Measurements from ENCODE around the gene SHISA2.
"Not testable (repeated sequence)": the region's sequence is repeated elsewhere in the genome, so short reads cannot be mapped to it uniquely, and the experiment has no call there.

The SHISA2 gene

DNA sequence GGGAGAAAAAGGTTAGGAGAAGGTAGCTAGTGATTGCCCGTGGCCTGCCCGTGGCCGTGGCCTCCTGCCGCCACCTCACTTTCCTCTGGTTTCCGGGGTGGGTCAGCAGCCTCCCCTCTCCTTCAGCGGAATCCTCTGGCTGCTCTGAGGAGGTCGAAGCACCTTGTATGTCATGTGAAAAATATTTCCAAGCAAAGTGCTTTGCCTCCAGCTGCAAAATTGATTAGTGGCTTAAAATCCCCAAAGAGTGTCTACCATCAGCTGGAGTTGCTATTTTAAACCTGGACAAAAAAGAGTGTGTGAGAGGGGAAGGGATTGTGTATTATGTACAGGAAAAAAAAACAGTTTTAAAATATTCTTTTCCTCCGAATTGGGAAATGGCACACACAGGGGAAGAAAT, 17.8 kb upstream of the SHISA2 start:
- H4K91ac ChIP-seq (ENCODE audit: low read depth, low read length); H3K4me1 ChIP-seq (ENCODE audit: control insufficient read depth in 1 of 2, insufficient read depth in 2 of 2, low read length in 2 of 2); H3K27me3 ChIP-seq (ENCODE audit: insufficient read depth, low read length); H2BK120ac ChIP-seq (ENCODE audit: insufficient read depth, low read length, poor library complexity); H3K36me3 ChIP-seq (ENCODE audit: control insufficient read depth in 1 of 2, insufficient read depth in 2 of 2, low read length in 2 of 2); H3K23ac ChIP-seq (ENCODE audit: low read length); H3K4ac ChIP-seq (ENCODE audit: low read depth, low read length); H2BK5ac ChIP-seq (ENCODE audit: low read depth, low read length, poor library complexity); H3K79me2 ChIP-seq (ENCODE audit: control insufficient read depth, insufficient read depth, low read length, poor library complexity); H4K12ac ChIP-seq (ENCODE audit: low read depth, low read length); H3K14ac ChIP-seq (ENCODE audit: low read length); H3K9me3 ChIP-seq (ENCODE audit: insufficient read depth, low read depth, low read length); H2AK5ac ChIP-seq (ENCODE audit: low read length); H2AFZ ChIP-seq (ENCODE audit: insufficient read depth, low read length, poor library complexity); H3K4me3 ChIP-seq (ENCODE audit: low read depth, low read length); H3K27ac ChIP-seq (ENCODE audit: low read depth, low read length); H3K9ac ChIP-seq (ENCODE audit: low read length); H3K79me1 ChIP-seq (ENCODE audit: low read length); H3K4me2 ChIP-seq (ENCODE audit: low read length); H3K18ac ChIP-seq (ENCODE audit: low read length); H4K8ac ChIP-seq (ENCODE audit: low read depth, low read length); DNase-seq; H2BK12ac ChIP-seq (ENCODE audit: low read length): not testable (repeated sequence)
- no CpG with 5 or more reads among the region's 8 CpGs for WGBS (ENCODE audit: extremely low coverage, insufficient coverage, insufficient read length)

DNA sequence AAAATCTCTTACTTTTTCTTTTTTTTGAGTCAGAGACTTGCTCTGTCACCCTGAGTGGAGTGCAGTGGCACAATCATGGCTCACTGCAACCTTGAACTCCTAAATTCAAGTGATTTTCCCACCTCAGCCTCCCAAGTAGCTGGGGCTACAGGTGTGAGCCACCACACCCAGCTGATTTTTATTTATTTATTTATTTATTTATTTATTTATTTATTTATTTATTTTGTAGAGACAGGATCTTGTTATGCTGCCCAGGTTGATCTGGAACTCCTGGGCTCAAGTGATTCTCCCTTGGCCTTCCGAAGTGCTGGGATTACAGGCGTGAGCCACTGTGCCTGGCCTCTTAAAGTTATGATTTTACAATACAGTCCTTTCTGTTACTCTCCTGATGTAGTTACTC, 16.6 kb upstream of the SHISA2 start:
- H3K4me3 ChIP-seq (ENCODE audit: low read depth, low read length); H4K12ac ChIP-seq (ENCODE audit: low read depth, low read length); H3K4me2 ChIP-seq (ENCODE audit: low read length); H3K36me3 ChIP-seq (ENCODE audit: control insufficient read depth in 1 of 2, insufficient read depth in 2 of 2, low read length in 2 of 2); H3K14ac ChIP-seq (ENCODE audit: low read length); H4K91ac ChIP-seq (ENCODE audit: low read depth, low read length); H2BK120ac ChIP-seq (ENCODE audit: insufficient read depth, low read length, poor library complexity); H2BK5ac ChIP-seq (ENCODE audit: low read depth, low read length, poor library complexity); H3K27me3 ChIP-seq (ENCODE audit: insufficient read depth, low read length); DNase-seq; H4K8ac ChIP-seq (ENCODE audit: low read depth, low read length); H3K79me2 ChIP-seq (ENCODE audit: control insufficient read depth, insufficient read depth, low read length, poor library complexity); H2AK5ac ChIP-seq (ENCODE audit: low read length); H2AFZ ChIP-seq (ENCODE audit: insufficient read depth, low read length, poor library complexity); H3K9me3 ChIP-seq (ENCODE audit: insufficient read depth, low read depth, low read length); H3K27ac ChIP-seq (ENCODE audit: low read depth, low read length); H3K79me1 ChIP-seq (ENCODE audit: low read length); H3K18ac ChIP-seq (ENCODE audit: low read length); H3K23ac ChIP-seq (ENCODE audit: low read length); H3K9ac ChIP-seq (ENCODE audit: low read length); H3K4me1 ChIP-seq (ENCODE audit: control insufficient read depth in 1 of 2, insufficient read depth in 2 of 2, low read length in 2 of 2); H2BK12ac ChIP-seq (ENCODE audit: low read length); H3K4ac ChIP-seq (ENCODE audit: low read depth, low read length): not testable (repeated sequence)
- no CpG with 5 or more reads among the region's 2 CpGs for WGBS (ENCODE audit: extremely low coverage, insufficient coverage, insufficient read length)

DNA sequence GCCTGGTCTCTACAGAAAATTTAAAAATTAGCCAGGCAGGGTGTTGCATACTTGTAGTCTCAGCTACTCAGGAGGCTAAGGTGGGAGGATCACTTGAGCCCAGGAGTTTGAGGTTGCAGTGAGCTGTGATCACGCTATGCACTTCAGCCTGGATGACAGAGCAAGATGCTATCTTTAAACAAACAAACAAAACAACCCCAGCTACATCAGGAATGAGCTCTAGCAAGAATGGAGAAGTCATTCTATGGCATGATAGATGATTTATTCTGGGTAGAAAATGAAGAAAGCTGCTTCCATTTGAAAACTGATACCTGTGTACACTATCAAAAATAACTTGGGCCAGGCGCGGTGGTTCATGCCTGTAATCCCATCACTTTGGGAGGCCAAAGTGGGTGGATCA, 15.8 kb upstream of the SHISA2 start:
- Histone ChIP-seq H2AFZ (ENCODE audit: insufficient read depth, low read length, poor library complexity) (no peak overlapping the region), H3K36me3 (ENCODE audit: control insufficient read depth in 1 of 2, insufficient read depth in 2 of 2, low read length in 2 of 2) (no peaks in the 10 kb centered on the region), H3K27me3 (ENCODE audit: insufficient read depth, low read length) (no peaks in the 10 kb centered on the region), H4K12ac (ENCODE audit: low read depth, low read length) (no peak overlapping the region), H3K27ac (ENCODE audit: low read depth, low read length) (no peak overlapping the region), H2AK5ac (ENCODE audit: low read length) (no peak overlapping the region), H2BK12ac (ENCODE audit: low read length) (no peak overlapping the region), H3K4me1 (ENCODE audit: control insufficient read depth in 1 of 2, insufficient read depth in 2 of 2, low read length in 2 of 2) (no peaks in the 10 kb centered on the region), H3K79me2 (ENCODE audit: control insufficient read depth, insufficient read depth, low read length, poor library complexity) (no peaks in the 10 kb centered on the region), H4K8ac (ENCODE audit: low read depth, low read length) (no peak overlapping the region), H3K9ac (ENCODE audit: low read length) (no peak overlapping the region), H3K9me3 (ENCODE audit: insufficient read depth, low read depth, low read length) (no peaks in the 10 kb centered on the region), H2BK5ac (ENCODE audit: low read depth, low read length, poor library complexity) (no peak overlapping the region), H3K18ac (ENCODE audit: low read length) (no peak overlapping the region), H3K14ac (ENCODE audit: low read length) (no peak overlapping the region), H2BK120ac (ENCODE audit: insufficient read depth, low read length, poor library complexity) (no peak overlapping the region), H4K91ac (ENCODE audit: low read depth, low read length) (no peak overlapping the region), H3K79me1 (ENCODE audit: low read length) (no peaks in the 10 kb centered on the region), H3K4me3 (ENCODE audit: low read depth, low read length) (no peak overlapping the region), H3K23ac (ENCODE audit: low read length) (no peak overlapping the region), H3K4me2 (ENCODE audit: low read length) (no peak overlapping the region), H3K4ac (ENCODE audit: low read depth, low read length) (no peak overlapping the region)
- peak in 1 of 2 donors; percentile 54 for DNase-seq
- WGBS (ENCODE audit: extremely low coverage, insufficient coverage, insufficient read length), result no CpG with 5 or more reads among the region's 3 CpGs

DNA sequence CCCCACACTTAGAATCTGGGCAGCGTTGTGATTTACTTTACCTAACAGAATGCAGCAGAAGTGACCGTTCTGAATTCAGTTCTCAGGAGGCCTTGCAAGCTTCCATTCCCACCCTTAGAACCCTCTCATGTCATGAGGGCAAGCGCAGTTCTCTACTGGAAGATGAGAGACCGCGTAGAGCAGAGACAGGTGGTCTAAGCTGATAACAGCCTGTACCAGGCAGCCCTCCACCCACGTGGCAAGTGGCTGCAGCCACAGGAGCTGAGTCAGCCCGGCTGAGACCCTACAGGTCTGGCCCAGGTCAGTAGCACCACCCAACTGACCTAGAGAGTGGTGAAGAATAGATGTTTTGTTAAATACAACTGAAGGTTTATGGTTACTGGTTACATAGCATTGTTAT, 14.7 kb upstream of the SHISA2 start:
- H2BK12ac ChIP-seq (ENCODE audit: low read length); H3K4me2 ChIP-seq (ENCODE audit: low read length); H2AFZ ChIP-seq (ENCODE audit: insufficient read depth, low read length, poor library complexity); H3K79me1 ChIP-seq (ENCODE audit: low read length); H4K12ac ChIP-seq (ENCODE audit: low read depth, low read length); H3K23ac ChIP-seq (ENCODE audit: low read length); H3K4me3 ChIP-seq (ENCODE audit: low read depth, low read length); H3K36me3 ChIP-seq (ENCODE audit: control insufficient read depth in 1 of 2, insufficient read depth in 2 of 2, low read length in 2 of 2); H3K9me3 ChIP-seq (ENCODE audit: insufficient read depth, low read depth, low read length); H4K91ac ChIP-seq (ENCODE audit: low read depth, low read length); H4K8ac ChIP-seq (ENCODE audit: low read depth, low read length); H3K79me2 ChIP-seq (ENCODE audit: control insufficient read depth, insufficient read depth, low read length, poor library complexity); H2AK5ac ChIP-seq (ENCODE audit: low read length); H3K4me1 ChIP-seq (ENCODE audit: control insufficient read depth in 1 of 2, insufficient read depth in 2 of 2, low read length in 2 of 2); H3K4ac ChIP-seq (ENCODE audit: low read depth, low read length); H3K18ac ChIP-seq (ENCODE audit: low read length); DNase-seq; H3K27ac ChIP-seq (ENCODE audit: low read depth, low read length); H3K9ac ChIP-seq (ENCODE audit: low read length); H3K27me3 ChIP-seq (ENCODE audit: insufficient read depth, low read length); H3K14ac ChIP-seq (ENCODE audit: low read length); H2BK120ac ChIP-seq (ENCODE audit: insufficient read depth, low read length, poor library complexity); H2BK5ac ChIP-seq (ENCODE audit: low read depth, low read length, poor library complexity): not testable (repeated sequence)
- WGBS (ENCODE audit: extremely low coverage, insufficient coverage, insufficient read length), result no CpG with 5 or more reads among the region's 7 CpGs
